K562 (cell line): Measurements from ENCODE around the gene CACNA2D2. TPM values are rescaled to one million over a fixed set of nuclear protein-coding genes. Genes with fewer than 3 reads are reported as not detected.

Experiments
- C11orf30 ChIP-seq: fragments of 450-650 bp; IDR thresholded peaks from 2 replicates; pipeline ENCODE4 v1.6.1; 2016; ENCODE audit warnings: low read depth, mild to moderate bottlenecking
- CHD4 ChIP-seq: fragments of 200-600 bp; sonication (generic); IDR thresholded peaks from 3 replicates; pipeline ENCODE4 v1.6.1; 2012; ENCODE audit warnings: low read depth, mild to moderate bottlenecking, mixed read lengths, low read length, inconsistent platforms; ENCODE audit not compliant: insufficient read depth, insufficient replicate concordance, poor library complexity, severe bottlenecking
- CSDE1 ChIP-seq, 2 experiments: fragments of 450-650 bp; IDR thresholded peaks; 2 replicates each; pipeline ENCODE4 v1.6.1; 2016; ENCODE audit warnings: mild to moderate bottlenecking in 1 of 2
- DACH1 ChIP-seq: fragments of 450-650 bp; IDR thresholded peaks from 2 replicates; pipeline ENCODE4 v1.6.1; 2018; ENCODE audit not compliant: partially characterized antibody
- FUS ChIP-seq: fragments of 200-400 bp; formaldehyde crosslinking; optimal IDR thresholded peaks from 2 replicates; pipeline ENCODE3; 2017; ENCODE audit warnings: low read depth, low read length
- HMGN3 ChIP-seq: IDR thresholded peaks from 2 replicates; pipeline ENCODE4 v1.6.1; 2011; ENCODE audit warnings: borderline replicate concordance, low read depth, mild to moderate bottlenecking, mixed read lengths, low read length; ENCODE audit not compliant: insufficient read length; ENCODE audit errors: extremely low read depth
- HOXB6 ChIP-seq: fragments of 250-450 bp; sonication (Bioruptor Pico); IDR thresholded peaks from 2 replicates; pipeline ENCODE4 v1.5.1; 2022; ENCODE audit warnings: mild to moderate bottlenecking, borderline replicate concordance
- IFI16 ChIP-seq: fragments of 250-450 bp; sonication (Bioruptor Pico); IDR thresholded peaks from 2 replicates; pipeline ENCODE4 v2.1.2; 2022; ENCODE audit warnings: mild to moderate bottlenecking, inconsistent platforms
- JUNB ChIP-seq: fragments of 450-650 bp; formaldehyde crosslinking; conservative IDR thresholded peaks from 2 replicates; pipeline ENCODE4 v1.4.0; 2020; ENCODE audit warnings: mild to moderate bottlenecking
- MECOM ChIP-seq: fragments of 250-450 bp; sonication (Bioruptor Pico); IDR thresholded peaks from 2 replicates; pipeline ENCODE4 v1.8.0; 2022; ENCODE audit warnings: inconsistent platforms
- MTA3 ChIP-seq: fragments of 450-650 bp; formaldehyde crosslinking; IDR thresholded peaks from 2 replicates; pipeline ENCODE4 v1.6.1; 2017; ENCODE audit warnings: mild to moderate bottlenecking, borderline replicate concordance
- MYBL2 ChIP-seq, 2 experiments: fragments of 450-650 bp in 1 of 2; sonication (generic) in 1 of 2; formaldehyde crosslinking in 1 of 2; IDR thresholded peaks; 2 replicates each; pipeline versions ENCODE4 v1.6.1 to v1.8.1; 2017 to 2022; ENCODE audit warnings: borderline replicate concordance in 1 of 2, inconsistent platforms in 1 of 2, low read depth in 1 of 2, mild to moderate bottlenecking in 1 of 2, missing genetic modification reagents in 1 of 2, moderate library complexity in 1 of 2
- NFYB ChIP-seq: IDR thresholded peaks from 2 replicates; pipeline ENCODE4 v1.6.1; 2011; ENCODE audit warnings: mild to moderate bottlenecking, moderate library complexity; ENCODE audit not compliant: insufficient read length; ENCODE audit errors: extremely low read depth
- POLR2H ChIP-seq: IDR thresholded peaks from 2 replicates; pipeline ENCODE4 v1.6.1; 2016; ENCODE audit warnings: missing genetic modification characterization, low read depth, mild to moderate bottlenecking, control low read depth, missing compliant biosample characterization, moderate library complexity
- ZFP36 ChIP-seq: fragments of 150-350 bp; IDR thresholded peaks from 2 replicates; pipeline ENCODE4 v1.6.1; 2018; ENCODE audit warnings: low read length, low read depth; ENCODE audit not compliant: partially characterized antibody
- ZNF311 ChIP-seq: fragments of 250-450 bp; sonication (Bioruptor Pico); IDR thresholded peaks from 2 replicates; pipeline ENCODE4 v1.4.0; 2020; ENCODE audit warnings: mild to moderate bottlenecking, moderate library complexity
- polyA plus RNA-seq, 8 experiments: library from polyadenylated mRNA; depleted of rRNA in 4 of 8; stranded (reverse) in 5 of 8; unstranded in 3 of 8; fragments of >200 nt; fragmentation: Nextera tagmentation in 2 of 8; fragmentation: Illumina TruSeq in 1 of 8; extraction: Ambion mirVana in 2 of 8; extraction: Trizol in 1 of 8; gene quantifications; 2 replicates each; pipeline versions ENCODE4 v1.2.1 to v1.2.3, GENCODE V29; 2011 to 2014; ENCODE audit warnings: inconsistent platforms in 1 of 8, missing spikeins in 1 of 8
- total RNA-seq, 7 experiments: library from RNA; depleted of rRNA in 6 of 7; stranded (reverse); fragments of >200 nt in 6 of 7; fragmentation: Illumina TruSeq in 2 of 7; extraction: Trizol in 2 of 7; gene quantifications; 2 replicates each; pipeline versions ENCODE4 v1.2.1 to v1.2.3, GENCODE V29; 2011 to 2021; ENCODE audit warnings: low replicate concordance in 1 of 7
- TF ChIP-seq, protein P1 (sequence below): fragments of 250-450 bp; sonication (Bioruptor Pico); IDR thresholded peaks from 2 replicates; pipeline ENCODE4 v1.8.0; 2021; ENCODE audit warnings: mild to moderate bottlenecking, moderate library complexity
- TF ChIP-seq, protein P2 (sequence below): fragments of 450-650 bp; IDR thresholded peaks from 2 replicates; pipeline ENCODE4 v1.6.1; 2016; ENCODE audit warnings: low read depth, mild to moderate bottlenecking, moderate library complexity
- TF ChIP-seq, protein P3 (sequence below): sonication (generic); formaldehyde crosslinking; IDR thresholded peaks from 2 replicates; pipeline ENCODE4 v1.9.0; 2022; ENCODE audit warnings: mild to moderate bottlenecking, missing genetic modification reagents
- TF ChIP-seq, protein P4 (sequence below): fragments of 450-650 bp; IDR thresholded peaks from 2 replicates; pipeline ENCODE4 v1.6.1; 2014; ENCODE audit warnings: low read depth, mild to moderate bottlenecking, moderate library complexity, borderline replicate concordance
- TF ChIP-seq, protein P5 (sequence below): fragments of 450-650 bp; formaldehyde crosslinking; IDR thresholded peaks from 2 replicates; pipeline ENCODE4 v1.4.0; 2022; ENCODE audit warnings: missing genetic modification characterization

The CACNA2D2 gene
- total and polyA plus RNA-seq, 9 of the 15 experiments (the other 6 are each of a cell fraction or from before 2014, with no cell fraction given): 0.11 to 0.58 (median 0.36) TPM; not detected in 2

DNA sequence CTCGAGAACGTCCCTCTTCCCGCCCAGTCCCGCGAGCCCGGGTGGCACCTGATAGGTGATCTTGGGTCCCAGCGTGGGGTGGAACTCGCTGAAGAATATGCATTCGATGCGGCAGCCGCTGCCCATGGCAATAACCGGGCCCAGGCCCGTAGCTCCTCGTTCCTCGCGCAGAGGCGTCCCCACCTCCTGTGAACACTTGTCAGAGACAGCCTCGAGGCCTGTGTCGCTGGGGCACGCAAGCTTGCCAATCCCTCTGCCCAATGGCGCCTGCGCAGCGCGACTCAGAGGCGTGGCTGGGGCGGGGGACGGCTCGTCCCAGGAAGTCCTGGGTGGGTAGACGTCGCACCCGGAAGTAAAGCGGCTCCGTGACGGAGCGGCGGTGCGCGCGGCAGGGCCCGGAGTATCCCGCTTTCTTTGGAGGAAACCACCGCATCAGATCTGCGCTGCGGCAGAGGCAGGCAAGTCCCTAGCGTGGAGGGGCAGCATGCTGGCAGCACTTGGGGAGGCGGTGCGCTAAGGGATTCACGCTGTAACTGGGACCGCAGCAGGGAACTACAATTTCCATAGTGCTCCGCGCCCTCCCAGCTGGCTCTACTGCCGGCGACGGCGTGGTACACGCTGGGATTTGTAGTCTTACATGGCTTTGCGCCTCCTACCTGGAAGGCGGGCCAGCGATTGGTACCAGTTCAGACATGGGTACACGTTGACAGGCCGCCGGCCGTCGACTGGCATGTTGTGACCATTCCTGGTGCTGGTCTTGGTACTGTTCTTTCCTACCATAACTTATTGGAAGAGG is 152.7 kb downstream of the CACNA2D2 start, which contains the start of the genes CYB561D2 and NPRL2 (continued):
- TF ChIP-seq, protein P1, sequence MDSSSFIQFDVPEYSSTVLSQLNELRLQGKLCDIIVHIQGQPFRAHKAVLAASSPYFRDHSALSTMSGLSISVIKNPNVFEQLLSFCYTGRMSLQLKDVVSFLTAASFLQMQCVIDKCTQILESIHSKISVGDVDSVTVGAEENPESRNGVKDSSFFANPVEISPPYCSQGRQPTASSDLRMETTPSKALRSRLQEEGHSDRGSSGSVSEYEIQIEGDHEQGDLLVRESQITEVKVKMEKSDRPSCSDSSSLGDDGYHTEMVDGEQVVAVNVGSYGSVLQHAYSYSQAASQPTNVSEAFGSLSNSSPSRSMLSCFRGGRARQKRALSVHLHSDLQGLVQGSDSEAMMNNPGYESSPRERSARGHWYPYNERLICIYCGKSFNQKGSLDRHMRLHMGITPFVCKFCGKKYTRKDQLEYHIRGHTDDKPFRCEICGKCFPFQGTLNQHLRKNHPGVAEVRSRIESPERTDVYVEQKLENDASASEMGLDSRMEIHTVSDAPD: no peak
- TF ChIP-seq DACH1: no peak
- TF ChIP-seq ZNF311 (CRISPR knock-in tag): no peak
- TF ChIP-seq, protein P2, sequence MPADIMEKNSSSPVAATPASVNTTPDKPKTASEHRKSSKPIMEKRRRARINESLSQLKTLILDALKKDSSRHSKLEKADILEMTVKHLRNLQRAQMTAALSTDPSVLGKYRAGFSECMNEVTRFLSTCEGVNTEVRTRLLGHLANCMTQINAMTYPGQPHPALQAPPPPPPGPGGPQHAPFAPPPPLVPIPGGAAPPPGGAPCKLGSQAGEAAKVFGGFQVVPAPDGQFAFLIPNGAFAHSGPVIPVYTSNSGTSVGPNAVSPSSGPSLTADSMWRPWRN: no peak
- TF ChIP-seq ZFP36: no peak
- no peak for TF ChIP-seq JUNB
- TF ChIP-seq, protein P3, sequence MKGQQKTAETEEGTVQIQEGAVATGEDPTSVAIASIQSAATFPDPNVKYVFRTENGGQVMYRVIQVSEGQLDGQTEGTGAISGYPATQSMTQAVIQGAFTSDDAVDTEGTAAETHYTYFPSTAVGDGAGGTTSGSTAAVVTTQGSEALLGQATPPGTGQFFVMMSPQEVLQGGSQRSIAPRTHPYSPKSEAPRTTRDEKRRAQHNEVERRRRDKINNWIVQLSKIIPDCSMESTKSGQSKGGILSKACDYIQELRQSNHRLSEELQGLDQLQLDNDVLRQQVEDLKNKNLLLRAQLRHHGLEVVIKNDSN (CRISPR knock-in tag): no peak
- TF ChIP-seq MYBL2 (IDR thresholded peaks at IDR 0.05; ENCODE audit: low read depth): no peak
- TF ChIP-seq MYBL2 (CRISPR knock-in tag; IDR thresholded peaks at IDR 0.05; ENCODE audit: borderline replicate concordance): no peak
- peak; percentile 54; the same call in 1 of the 2 replicates for TF ChIP-seq MTA3
- TF ChIP-seq HOXB6 (CRISPR knock-in tag): no peak
- TF ChIP-seq, protein P4, sequence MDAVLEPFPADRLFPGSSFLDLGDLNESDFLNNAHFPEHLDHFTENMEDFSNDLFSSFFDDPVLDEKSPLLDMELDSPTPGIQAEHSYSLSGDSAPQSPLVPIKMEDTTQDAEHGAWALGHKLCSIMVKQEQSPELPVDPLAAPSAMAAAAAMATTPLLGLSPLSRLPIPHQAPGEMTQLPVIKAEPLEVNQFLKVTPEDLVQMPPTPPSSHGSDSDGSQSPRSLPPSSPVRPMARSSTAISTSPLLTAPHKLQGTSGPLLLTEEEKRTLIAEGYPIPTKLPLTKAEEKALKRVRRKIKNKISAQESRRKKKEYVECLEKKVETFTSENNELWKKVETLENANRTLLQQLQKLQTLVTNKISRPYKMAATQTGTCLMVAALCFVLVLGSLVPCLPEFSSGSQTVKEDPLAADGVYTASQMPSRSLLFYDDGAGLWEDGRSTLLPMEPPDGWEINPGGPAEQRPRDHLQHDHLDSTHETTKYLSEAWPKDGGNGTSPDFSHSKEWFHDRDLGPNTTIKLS: peak; percentile 89; the same call in 1 of the 2 replicates
- TF ChIP-seq, protein P5, sequence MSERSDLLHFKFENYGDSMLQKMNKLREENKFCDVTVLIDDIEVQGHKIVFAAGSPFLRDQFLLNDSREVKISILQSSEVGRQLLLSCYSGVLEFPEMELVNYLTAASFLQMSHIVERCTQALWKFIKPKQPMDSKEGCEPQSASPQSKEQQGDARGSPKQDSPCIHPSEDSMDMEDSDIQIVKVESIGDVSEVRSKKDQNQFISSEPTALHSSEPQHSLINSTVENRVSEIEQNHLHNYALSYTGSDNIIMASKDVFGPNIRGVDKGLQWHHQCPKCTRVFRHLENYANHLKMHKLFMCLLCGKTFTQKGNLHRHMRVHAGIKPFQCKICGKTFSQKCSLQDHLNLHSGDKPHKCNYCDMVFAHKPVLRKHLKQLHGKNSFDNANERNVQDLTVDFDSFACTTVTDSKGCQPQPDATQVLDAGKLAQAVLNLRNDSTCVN: no peak
- TF ChIP-seq IFI16: no peak
- no peak for TF ChIP-seq CSDE1 (IDR thresholded peaks at IDR 0.05)
- peak; percentile 70 for TF ChIP-seq C11orf30
- TF ChIP-seq HMGN3: peak; percentile 55
- no peak for TF ChIP-seq NFYB
- no peak for TF ChIP-seq POLR2H
- TF ChIP-seq FUS: no peak
- no peak for TF ChIP-seq CHD4
- TF ChIP-seq MECOM: no peak
